Right lobe of liver (tissue), 6 donors: Measurements from ENCODE around the gene CYP2C19. TPM values are rescaled to one million over a fixed set of nuclear protein-coding genes. Genes with fewer than 3 reads are reported as not detected.

Experiments
- ATAC-seq, 4 donors: fragments of 200-7000 bp; cut with Tn5 transposase; one replicate each; pipeline ENCODE4 v1.9.1; 2020; ENCODE audit warnings: mild to moderate bottlenecking in 4 of 4, moderate library complexity in 4 of 4
- DNase-seq, 3 donors: peaks; one replicate each; pipeline ENCODE4 v3.0.0-alpha.2; 2020
- H3K27ac ChIP-seq, 3 donors: fragments of 200-600 bp; one replicate each; pipeline ENCODE4 v1.8.0; 2022
- H3K27me3 ChIP-seq, 2 donors: fragments of 200-600 bp; one replicate each; pipeline ENCODE4 v1.8.0; 2022
- H3K36me3 ChIP-seq, 4 donors: fragments of 200-600 bp; sonication (generic) in 1 of 4; one replicate each; pipeline versions ENCODE4 v1.5.1 to v1.8.0; 2017 to 2022; ENCODE audit warnings: control low read depth in 1 of 4
- H3K4me1 ChIP-seq, 4 donors: fragments of 200-600 bp; sonication (generic) in 1 of 4; one replicate each; pipeline versions ENCODE4 v1.5.1 to v1.8.0; 2017 to 2022; ENCODE audit warnings: control low read depth in 1 of 4
- H3K4me3 ChIP-seq, 3 donors: fragments of 200-600 bp; one replicate each; pipeline ENCODE4 v1.8.0; 2022
- H3K9me3 ChIP-seq, 4 donors: fragments of 200-600 bp; sonication (generic) in 1 of 4; one replicate each; pipeline versions ENCODE4 v1.5.1 to v1.8.0; 2017 to 2022; ENCODE audit warnings: control low read depth in 1 of 4
- CTCF ChIP-seq, 4 donors: fragments of 200-600 bp in 3 of 4; fragments of 450-650 bp in 1 of 4; IDR thresholded peaks; one replicate each; pipeline versions ENCODE4 v1.5.1 to v1.8.0; 2016 to 2022; ENCODE audit warnings: antibody characterized with exemption in 4 of 4, mild to moderate bottlenecking in 2 of 4
- POLR2A ChIP-seq: fragments of 450-650 bp; IDR thresholded peaks from one replicate; pipeline ENCODE4 v1.6.1; 2017; ENCODE audit warnings: antibody characterized with exemption, mild to moderate bottlenecking
- WGBS: methylation state at CpG from one replicate; pipeline ENCODE4 v1.1.6; 2018; ENCODE audit warnings: low coverage, low lambda C conversion rate; ENCODE audit not compliant: insufficient coverage; ENCODE audit errors: missing lambda C conversion rate; 5-methylcytosine and 5-hydroxymethylcytosine counted together
- intact Hi-C, 2 donors: fragments of 100-400 bp; cut with DNase I; formaldehyde crosslinking; loops; one replicate each; pipeline versions ENCODE4 v1.11.2 to v1.14.1; 2022
- long read RNA-seq: library from polyadenylated mRNA; unstranded; transcript quantifications from one replicate; pipeline ENCODE4 v2.0.0, GENCODE V29; 2019
- total RNA-seq, 6 experiments: library from RNA; depleted of rRNA in 2 of 6; stranded (reverse); fragments of >200 nt in 2 of 6; fragmentation: NEBNext Ultra II Directional in 3 of 6; extraction: Animal tissue kit (Norgen Biotek cat#: 25700) in 3 of 6; gene quantifications; one replicate each; pipeline versions ENCODE4 v1.1.0 to v1.2.4, GENCODE V29; 2016 to 2023
- donor health status: DM: no; HTN: yes; CAD: no.
- donor health status: DM: no; HTN: no; CAD: no.
- donor health status: DM: no; HTN: no; CAD: no.
- donor health status: DM: no; HTN: yes; CAD: no.
- donor health status: DM: no; HTN: yes; CAD: no.

The CYP2C19 gene
- total RNA-seq = 1,000 to 10,000 TPM in 1 of 6 experiments, 100 to 1,000 TPM in 1, 10 to 100 TPM in 2, 1 to 10 TPM in 2; 6.4 to 1,678 (median 12.3) TPM
- long read RNA-seq, transcript CYP2C19-201 (9 exons, 1,789 nt) = major isoform, 125 of 211 reads
- long read RNA-seq, partial matches to known transcripts = 71 of 211 reads
- long read RNA-seq, other reads (novel, unspliced or antisense) = 15 of 211 reads

- H3K27ac ChIP-seq = peak within 1 kb of the TSS in 2 of 3 donors; percentile 49 to 74
- no peaks in the 10 kb centered on the region for H3K9me3 ChIP-seq
- H3K36me3 ChIP-seq = peaks cover 0 to 27% (median 0%) of the 10 kb centered on the region in 4 donors
- ATAC-seq = peak in 3 of 4 donors; percentile 49 to 72 (median 71)
- no peak for TF ChIP-seq CTCF (IDR thresholded peaks at IDR 0.05)
- TF ChIP-seq POLR2A = no peak
- peaks cover 0 to 34% (median 0%) of the 10 kb centered on the region in 4 donors for H3K4me1 ChIP-seq
- intact Hi-C loops = no loop called here
- DNase-seq = no peak
- WGBS = 40% methylated on average over 3 of the region's 3 CpGs
- H3K4me3 ChIP-seq = peak within 1 kb of the TSS in 2 of 3 donors; percentile 40 to 64
- no peaks in the 10 kb centered on the region for H3K27me3 ChIP-seq
Measured at GRCh38 chr10:94762393-94762792, at the start of gene CYP2C19. CYP2C19 (plus strand) TSS chr10:94762681; CDS start chr10:94762706, 25 bp downstream.

GRCh38 chr10:94725871-94726270 is 36.6 kb upstream of the CYP2C19 start:
- Histone ChIP-seq H3K4me1 (no peaks in the 10 kb centered on the region), H3K9me3 (no peaks in the 10 kb centered on the region), H3K27ac (no peak overlapping the region), H3K36me3 (peaks cover 0 to 55% (median 10%) of the 10 kb centered on the region in 4 donors), H3K27me3 (no peaks in the 10 kb centered on the region), H3K4me3 (no peak overlapping the region)
- DNase-seq (no peak), ATAC-seq (no peak)
- no peak for TF ChIP-seq POLR2A
- TF ChIP-seq CTCF (IDR thresholded peaks at IDR 0.05) = no peak
- intact Hi-C loops = no loop called here

GRCh38 chr10:94735197-94735596 is 27.3 kb upstream of the CYP2C19 start:
- DNase-seq = peak in 2 of 3 donors; percentile 62 to 68
- intact Hi-C loops = no loop called here

GRCh38 chr10:94738588-94738987 is 23.9 kb upstream of the CYP2C19 start:
- peak overlapping the region in 1 of 3 donors; percentile 52 for H3K27ac ChIP-seq
- H3K9me3 ChIP-seq = no peaks in the 10 kb centered on the region
- no peaks in the 10 kb centered on the region for H3K27me3 ChIP-seq
- TF ChIP-seq POLR2A (no peak), CTCF (IDR thresholded peaks at IDR 0.05) (no peak)
- peaks cover 0 to 53% (median 0%) of the 10 kb centered on the region in 4 donors for H3K4me1 ChIP-seq
- H3K36me3 ChIP-seq = no peaks in the 10 kb centered on the region
- DNase-seq = no peak
- H3K4me3 ChIP-seq = no peak overlapping the region
- intact Hi-C loops = no loop called here
- 25% methylated on average over 2 of the region's 2 CpGs for WGBS
- peak; percentile 40 to 62 (median 54) for ATAC-seq

More at GRCh38 chr10:94735197-94735596, 27.3 kb upstream of the CYP2C19 start:
- Histone ChIP-seq H3K27ac (peak overlapping the region in 1 of 3 donors; percentile 8), H3K36me3 (peaks cover 0 to 2% (median 0%) of the 10 kb centered on the region in 4 donors), H3K4me1 (peaks cover 0 to 53% (median 0%) of the 10 kb centered on the region in 4 donors), H3K27me3 (no peaks in the 10 kb centered on the region), H3K4me3 (no peak overlapping the region), H3K9me3 (no peaks in the 10 kb centered on the region)
- TF ChIP-seq POLR2A (no peak), CTCF (IDR thresholded peaks at IDR 0.05) (no peak)
- ATAC-seq = peak; percentile 26 to 75 (median 48)
- 65% methylated on average over 2 of the region's 3 CpGs for WGBS
